Retinal pigment epithelial cell (primary cell): ENCODE results near the gene HTR1A.
A peak's percentile ranks its signal among the peaks of the same experiment; 100 is the strongest.

Experiments
- DNase-seq: peaks from one replicate; pipeline ENCODE4 v3.0.0-alpha.2; 2010; ENCODE audit warnings: low read depth
- H3K4me3 ChIP-seq: 2 replicates; pipeline ENCODE4 v1.5.1; 2011; ENCODE audit warnings: mild to moderate bottlenecking, low read length, control low read depth, moderate library complexity
- TF ChIP-seq, protein P1 (sequence below): conservative IDR thresholded peaks from 2 replicates; pipeline ENCODE4 v1.5.1; 2011; ENCODE audit warnings: low read depth, low read length, control low read depth, inconsistent platforms

Gene HTR1A

DNA sequence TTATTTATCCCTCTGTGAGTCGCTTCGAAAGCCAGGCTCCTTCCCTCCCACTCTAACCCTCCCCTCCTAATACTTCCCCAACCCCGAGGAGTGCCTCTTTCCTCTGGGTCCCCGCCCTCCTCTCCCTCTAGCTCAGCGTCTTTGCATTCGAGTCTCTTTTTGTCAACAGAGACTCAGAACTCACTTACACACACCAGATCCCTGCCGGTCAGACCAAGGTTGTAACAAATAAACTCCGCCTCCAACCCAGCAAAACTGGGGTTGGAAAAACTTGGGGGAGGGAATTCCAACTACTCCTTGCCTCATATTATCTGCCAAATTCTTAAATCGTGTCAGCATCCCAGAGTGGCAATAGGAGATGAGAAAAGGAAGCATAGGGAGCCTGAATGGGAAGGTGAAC, at the start of gene HTR1A:
Gene HTR1A, minus strand, starts transcription at position 167 of the 400 bp plus-strand sequence. CDS start 726 bp downstream, outside the sequence.
- TF ChIP-seq, protein P1, sequence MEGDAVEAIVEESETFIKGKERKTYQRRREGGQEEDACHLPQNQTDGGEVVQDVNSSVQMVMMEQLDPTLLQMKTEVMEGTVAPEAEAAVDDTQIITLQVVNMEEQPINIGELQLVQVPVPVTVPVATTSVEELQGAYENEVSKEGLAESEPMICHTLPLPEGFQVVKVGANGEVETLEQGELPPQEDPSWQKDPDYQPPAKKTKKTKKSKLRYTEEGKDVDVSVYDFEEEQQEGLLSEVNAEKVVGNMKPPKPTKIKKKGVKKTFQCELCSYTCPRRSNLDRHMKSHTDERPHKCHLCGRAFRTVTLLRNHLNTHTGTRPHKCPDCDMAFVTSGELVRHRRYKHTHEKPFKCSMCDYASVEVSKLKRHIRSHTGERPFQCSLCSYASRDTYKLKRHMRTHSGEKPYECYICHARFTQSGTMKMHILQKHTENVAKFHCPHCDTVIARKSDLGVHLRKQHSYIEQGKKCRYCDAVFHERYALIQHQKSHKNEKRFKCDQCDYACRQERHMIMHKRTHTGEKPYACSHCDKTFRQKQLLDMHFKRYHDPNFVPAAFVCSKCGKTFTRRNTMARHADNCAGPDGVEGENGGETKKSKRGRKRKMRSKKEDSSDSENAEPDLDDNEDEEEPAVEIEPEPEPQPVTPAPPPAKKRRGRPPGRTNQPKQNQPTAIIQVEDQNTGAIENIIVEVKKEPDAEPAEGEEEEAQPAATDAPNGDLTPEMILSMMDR = no peak
- DNase-seq = no peak
- H3K4me3 ChIP-seq = no peak within 1 kb of the TSS

DNA sequence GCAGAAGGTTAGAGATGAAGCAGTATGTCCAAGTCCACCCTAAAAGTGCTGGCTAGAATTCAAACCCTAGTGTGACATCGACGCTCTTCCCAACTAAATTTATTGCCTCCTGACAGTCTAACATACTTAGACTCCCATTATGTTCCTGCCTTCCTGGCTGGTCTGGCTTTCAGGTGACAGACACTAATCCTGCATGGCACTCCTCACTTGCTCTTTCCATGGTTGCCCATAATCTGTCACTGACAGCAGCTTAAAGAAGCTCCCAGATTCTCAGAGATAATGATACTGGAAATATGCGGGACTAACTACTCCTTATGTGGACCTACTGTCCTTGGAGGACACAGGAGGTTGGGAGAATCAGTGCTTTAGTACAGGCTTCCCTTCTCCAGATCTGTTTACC, 41.7 kb upstream of the HTR1A start:
- TF ChIP-seq, protein P1 = no peak
- no peak overlapping the region for H3K4me3 ChIP-seq
- no peak for DNase-seq

DNA sequence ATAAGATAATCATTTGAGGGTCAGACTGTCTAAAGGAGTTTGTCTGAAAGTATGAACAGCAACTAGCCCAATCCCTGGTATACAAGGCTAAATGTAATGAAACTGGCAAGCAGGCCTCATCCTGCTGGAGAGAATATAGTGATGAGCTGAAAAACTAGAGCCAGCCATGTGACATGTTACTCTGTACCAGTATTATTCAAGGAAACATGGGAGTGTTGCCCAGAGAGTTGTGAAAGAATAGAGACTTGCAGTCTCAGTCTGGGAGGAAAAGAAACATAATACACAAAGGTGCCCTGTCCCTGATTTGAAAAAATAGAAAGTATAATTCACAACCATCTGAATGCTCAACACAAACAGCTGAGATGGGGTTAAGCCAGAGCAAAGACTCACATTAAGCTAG, 37.9 kb upstream of the HTR1A start:
- TF ChIP-seq, protein P1 = no peak
- no peak overlapping the region for H3K4me3 ChIP-seq
- DNase-seq = no peak

DNA sequence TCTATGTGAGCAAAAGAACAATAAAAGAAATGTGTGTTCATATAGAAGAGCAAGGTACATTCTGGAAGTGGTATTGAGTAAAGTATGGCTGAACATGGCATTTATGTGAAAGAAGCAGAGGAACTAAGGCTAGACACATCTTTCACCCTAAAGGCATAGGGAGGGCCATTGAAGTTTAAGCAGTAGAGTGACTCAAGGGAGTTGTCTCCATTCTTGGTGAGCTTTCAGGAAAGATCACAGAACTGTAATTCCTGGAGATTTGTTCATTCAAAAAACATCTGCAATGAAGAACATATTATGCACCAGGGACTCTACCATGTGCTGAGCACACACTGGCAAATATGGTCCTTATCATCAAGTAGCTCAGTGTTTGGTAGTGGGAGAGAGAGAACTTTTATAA, 24.8 kb upstream of the HTR1A start:
- H3K4me3 ChIP-seq = no peak overlapping the region
- no peak for DNase-seq
- TF ChIP-seq, protein P1 = no peak

DNA sequence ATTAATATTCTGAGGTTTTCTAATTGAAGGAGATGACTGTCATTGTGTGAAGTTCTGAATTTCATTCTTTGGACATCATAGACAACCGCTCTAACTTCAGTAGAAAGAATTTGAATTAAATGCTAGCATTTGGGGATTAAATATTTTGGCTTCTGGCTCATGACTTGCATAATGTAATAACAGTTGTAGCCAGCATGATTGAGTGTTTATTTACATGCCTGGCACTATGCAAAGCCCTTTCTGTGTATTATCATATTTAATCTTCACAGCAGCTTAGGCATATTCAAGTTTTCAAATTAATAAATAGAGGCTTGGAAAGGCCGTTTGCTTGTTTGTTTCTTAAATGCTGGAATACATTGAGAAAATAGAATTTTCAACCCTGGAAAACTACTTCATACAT, 19.6 kb upstream of the HTR1A start:
- DNase-seq = no peak
- TF ChIP-seq, protein P1 = no peak
- H3K4me3 ChIP-seq = no peak overlapping the region

DNA sequence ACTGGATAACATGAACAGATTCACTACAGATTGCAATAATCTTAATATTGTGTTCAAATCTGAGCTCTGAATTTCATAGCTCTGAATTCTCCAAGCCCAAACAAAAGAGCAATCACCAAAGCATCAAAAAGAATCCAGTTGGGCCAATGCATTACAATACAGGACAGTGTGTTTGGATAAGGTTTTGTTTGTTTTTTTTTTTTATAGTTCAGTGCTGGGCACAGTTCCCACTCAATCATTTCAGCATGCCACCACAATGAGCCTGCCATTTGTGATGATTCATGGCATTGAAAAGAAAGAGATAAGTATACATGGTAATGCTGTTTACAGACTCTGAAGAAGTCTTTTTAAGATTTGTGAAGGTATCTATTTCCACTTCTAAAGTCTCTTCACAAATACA, 1.7 kb upstream of the HTR1A start:
- H3K4me3 ChIP-seq = no peak overlapping the region
- DNase-seq = no peak
- TF ChIP-seq, protein P1 = no peak

DNA sequence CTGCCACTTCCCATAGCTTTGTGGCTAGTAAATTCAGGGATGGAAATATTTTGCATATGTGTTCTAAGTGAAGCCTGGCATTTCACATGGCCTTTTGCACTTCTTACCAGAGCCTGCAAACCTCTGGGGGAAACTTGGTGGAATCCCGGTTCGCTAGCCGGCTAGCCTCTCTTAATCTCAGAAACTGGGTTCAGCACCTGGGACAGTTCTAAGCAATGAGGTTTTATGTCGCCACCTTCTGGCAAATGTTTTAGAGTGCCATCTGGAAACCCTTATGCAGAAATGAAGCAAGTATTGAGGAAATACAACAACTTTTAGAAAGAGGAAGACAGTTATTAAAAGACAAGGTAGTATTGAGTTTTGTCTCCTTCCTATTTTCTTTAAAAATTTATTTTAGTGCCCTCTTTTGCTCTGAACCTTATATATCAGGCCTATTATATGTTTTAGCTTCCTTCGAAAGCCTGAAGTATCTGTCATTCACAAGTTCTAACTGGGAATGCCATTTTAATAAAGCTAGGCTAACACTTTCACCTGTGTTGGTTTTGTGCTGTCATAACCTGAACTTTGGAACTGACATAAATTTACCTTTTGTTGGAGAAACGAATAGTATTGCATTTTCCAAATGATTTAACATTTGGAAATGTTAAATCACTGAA, 963 bp upstream of the HTR1A start:
- DNase-seq = peak; percentile 21
- TF ChIP-seq, protein P1 = peak; percentile 86
- no peak overlapping the region for H3K4me3 ChIP-seq
